SK-N-SH (cell line): Measurements from ENCODE around the gene POU2F1. TPM values are rescaled to one million over a fixed set of nuclear protein-coding genes. Genes with fewer than 3 reads are reported as not detected.

ENCODE experiments used
- CTCF ChIA-PET: fragments of 300-600, 350-600 bp; formaldehyde crosslinking; extraction: SDS; loops from one replicate; lab custom pipeline; 2021; lab: Yijun Ruan, JAX
- POLR2A ChIA-PET: fragments of 350-600 bp; sonication (Branson Sonifier 250); formaldehyde crosslinking; extraction: SDS; loops from one replicate; lab custom pipeline; 2020; ENCODE audit warnings: antibody characterized with exemption, inconsistent platforms; lab: Yijun Ruan, JAX
- DNase-seq: peaks from one replicate; pipeline ENCODE4 v3.0.0; 2012
- H2AFZ ChIP-seq: fragments of 200-600 bp; sonication (generic); 2 replicates; pipeline ENCODE4 v1.8.1; 2016; ENCODE audit warnings: antibody characterized with exemption, mild to moderate bottlenecking, low read depth
- H3F3A ChIP-seq: fragments of 200-600 bp; sonication (generic); replicated peaks from 2 replicates; pipeline ENCODE3; 2016; ENCODE audit warnings: antibody characterized with exemption, mild to moderate bottlenecking; ENCODE audit not compliant: insufficient read depth
- H3K27ac ChIP-seq, 2 experiments: fragments of 200-500 bp in 1 of 2; fragments of 200-600 bp in 1 of 2; sonication (Bioruptor generic) in 1 of 2; sonication (generic), shearing (Covaris generic) in 1 of 2; 2 replicates each; pipeline versions ENCODE4 v1.5.1 to v1.6.1; 2014 to 2016; ENCODE audit warnings: low read depth in 2 of 2, inconsistent platforms in 1 of 2, low read length in 1 of 2, mild to moderate bottlenecking in 1 of 2, mixed read lengths in 1 of 2
- H3K27me3 ChIP-seq: fragments of 200-600 bp; sonication (generic), shearing (Covaris generic); 2 replicates; pipeline ENCODE4 v1.6.1; 2016; ENCODE audit warnings: mixed run types; ENCODE audit not compliant: insufficient read depth
- H3K36me3 ChIP-seq, 2 experiments: fragments of 200-500 bp in 1 of 2; fragments of 200-600 bp in 1 of 2; sonication (Bioruptor generic) in 1 of 2; sonication (generic) in 1 of 2; replicated peaks in 1 of 2; 2 replicates each; pipeline versions ENCODE3 to v1.5.1; 2014 to 2016; ENCODE audit warnings: low read length in 1 of 2, mild to moderate bottlenecking in 1 of 2; ENCODE audit not compliant: insufficient read depth in 2 of 2, control insufficient read depth in 1 of 2
- H3K4me1 ChIP-seq, 2 experiments: fragments of 200-500 bp in 1 of 2; fragments of 200-600 bp in 1 of 2; sonication (Bioruptor generic) in 1 of 2; sonication (generic), shearing (Covaris generic) in 1 of 2; 2 replicates each; pipeline versions ENCODE4 v1.5.1 to v1.6.1; 2014 to 2016; ENCODE audit warnings: low read depth in 1 of 2, low read length in 1 of 2, mixed run types in 1 of 2; ENCODE audit not compliant: insufficient read depth in 2 of 2, control insufficient read depth in 1 of 2
- H3K4me2 ChIP-seq: fragments of 200-600 bp; sonication (generic), shearing (Covaris generic); 2 replicates; pipeline ENCODE4 v1.6.1; 2017; ENCODE audit warnings: mixed run types
- H3K4me3 ChIP-seq, 2 experiments: fragments of 200-500 bp in 1 of 2; fragments of 200-600 bp in 1 of 2; sonication (Bioruptor generic) in 1 of 2; sonication (generic), shearing (Covaris generic) in 1 of 2; 2 replicates each; pipeline versions ENCODE4 v1.5.1 to v1.8.1; 2014 to 2016; ENCODE audit warnings: low read depth in 2 of 2, inconsistent platforms in 1 of 2, low read length in 1 of 2, mild to moderate bottlenecking in 1 of 2, mixed read lengths in 1 of 2, moderate library complexity in 1 of 2
- H3K79me2 ChIP-seq: fragments of 200-600 bp; sonication (generic); 2 replicates; pipeline ENCODE4 v1.8.1; 2017; ENCODE audit warnings: mild to moderate bottlenecking; ENCODE audit not compliant: insufficient read depth
- H3K9ac ChIP-seq: fragments of 200-600 bp; sonication (generic); 2 replicates; pipeline ENCODE4 v1.6.1; 2017; ENCODE audit warnings: mixed run types
- H3K9me2 ChIP-seq: fragments of 200-600 bp; sonication (generic); 2 replicates; pipeline ENCODE4 v1.6.1; 2017; ENCODE audit warnings: mixed run types
- H3K9me3 ChIP-seq: fragments of 200-600 bp; sonication (generic); 2 replicates; pipeline ENCODE4 v1.6.1; 2017; ENCODE audit warnings: mixed run types, mild to moderate bottlenecking, moderate library complexity
- H4K20me1 ChIP-seq: fragments of 200-600 bp; sonication (generic); 2 replicates; pipeline ENCODE4 v1.6.1; 2017; ENCODE audit warnings: mild to moderate bottlenecking, mixed run types; ENCODE audit not compliant: insufficient read depth
- CHD2 ChIP-seq: fragments of 150-350 bp; IDR thresholded peaks from 2 replicates; pipeline ENCODE4 v1.6.1; 2018; ENCODE audit warnings: low read length; ENCODE audit not compliant: partially characterized antibody
- MEF2A ChIP-seq: IDR thresholded peaks from 2 replicates; pipeline ENCODE4 v1.4.0; 2012; ENCODE audit warnings: low read depth, borderline replicate concordance
- MXI1 ChIP-seq: IDR thresholded peaks from 2 replicates; pipeline ENCODE4 v1.6.1; 2012; ENCODE audit warnings: mild to moderate bottlenecking, low read depth, low read length, improper control_type of control experiment
- POLR2AphosphoS5 ChIP-seq: IDR thresholded peaks from 2 replicates; pipeline ENCODE4 v1.6.1; 2012; ENCODE audit warnings: low read depth, low read length
- RAD21 ChIP-seq: IDR thresholded peaks from 2 replicates; pipeline ENCODE4 v1.6.1; 2012; ENCODE audit warnings: mild to moderate bottlenecking, low read length
- RCOR1 ChIP-seq: fragments of 150-350 bp; IDR thresholded peaks from 2 replicates; pipeline ENCODE4 v1.6.1; 2017; ENCODE audit warnings: antibody characterized with exemption, low read length
- TCF12 ChIP-seq: IDR thresholded peaks from 2 replicates; pipeline ENCODE4 v1.4.0; 2012
- WGBS: methylation state at CpG from one replicate; pipeline ENCODE4 v1.1.6; 2017; ENCODE audit warnings: low lambda C conversion rate; 5-methylcytosine and 5-hydroxymethylcytosine counted together
- polyA plus RNA-seq, 3 experiments: library from polyadenylated mRNA; depleted of rRNA; stranded (reverse); fragments of >200 nt; gene quantifications; 2 replicates each; pipeline ENCODE4 v1.2.3, GENCODE V29; 2012
- TF ChIP-seq, protein P1 (sequence below): fragments of 150-350 bp; IDR thresholded peaks from 2 replicates; pipeline ENCODE4 v1.6.1; 2016; ENCODE audit warnings: mild to moderate bottlenecking, low read depth, low read length
- TF ChIP-seq, protein P2 (sequence below): IDR thresholded peaks from 2 replicates; pipeline ENCODE4 v1.4.0; 2012; ENCODE audit warnings: low read depth, borderline replicate concordance
- TF ChIP-seq, protein P3 (sequence below): IDR thresholded peaks from 2 replicates; pipeline ENCODE4 v1.4.0; 2012; ENCODE audit warnings: low read depth, borderline replicate concordance
- TF ChIP-seq, protein P4 (sequence below): IDR thresholded peaks from 2 replicates; pipeline ENCODE4; 2012
- TF ChIP-seq, protein P5 (sequence below): IDR thresholded peaks from 2 replicates; pipeline ENCODE4 v1.6.1; 2012; ENCODE audit warnings: mild to moderate bottlenecking, low read depth, low read length, moderate library complexity

The POU2F1 gene
- polyA plus RNA-seq, 1 of the 3 experiments (the other 2 are of a cell fraction), result 1.2 TPM

DNA sequence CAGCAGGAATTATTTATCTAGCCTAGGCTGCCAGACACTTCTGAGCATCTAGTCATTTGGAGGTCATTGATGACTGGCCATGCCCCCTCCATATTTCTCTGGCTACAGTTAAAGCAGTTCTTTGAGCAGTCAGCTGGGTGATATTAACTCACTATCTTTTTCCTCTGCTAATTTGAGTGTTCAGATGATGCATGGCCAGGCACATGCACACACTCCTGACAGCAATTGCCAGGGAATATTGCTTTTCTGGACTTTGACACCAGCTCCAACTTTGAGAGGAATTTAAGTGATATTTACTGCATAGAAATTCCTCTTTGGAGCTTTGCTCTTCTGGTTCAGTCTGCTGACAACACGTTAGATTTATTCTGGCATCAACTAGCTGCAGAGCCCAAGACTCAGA is 245.1 kb downstream of the POU2F1 start:
- ChIA-PET POLR2A (no interaction called here), CTCF (interaction anchor here (0.8 to 1.2 kb wide), 8 partner anchors 8 to 407 kb away, joined by 3 to 4 read pairs (median 3); no protein-coding TSS in a partner anchor)
- H2AFZ ChIP-seq, result no peak overlapping the region
- H3K4me2 ChIP-seq, result no peak overlapping the region
- no peaks in the 10 kb centered on the region; a peak in 1 of 4 replicates for H3K4me1 ChIP-seq
- no peaks in the 10 kb centered on the region for H3F3A ChIP-seq
- H4K20me1 ChIP-seq, result no peaks in the 10 kb centered on the region
- DNase-seq, result no peak
- 71% methylated on average over 1 of the region's 1 CpG for WGBS
- H3K9ac ChIP-seq, result no peak overlapping the region
- H3K27me3 ChIP-seq, result peaks cover 4% of the 10 kb centered on the region; the same call in 1 of the 2 replicates
- H3K4me3 ChIP-seq, result no peak overlapping the region
- no peaks in the 10 kb centered on the region for H3K9me2 ChIP-seq
- no peak overlapping the region for H3K27ac ChIP-seq
- H3K36me3 ChIP-seq, result no peaks in the 10 kb centered on the region
- H3K79me2 ChIP-seq, result no peaks in the 10 kb centered on the region
- no peak for TF ChIP-seq TCF12
- TF ChIP-seq, protein P1, sequence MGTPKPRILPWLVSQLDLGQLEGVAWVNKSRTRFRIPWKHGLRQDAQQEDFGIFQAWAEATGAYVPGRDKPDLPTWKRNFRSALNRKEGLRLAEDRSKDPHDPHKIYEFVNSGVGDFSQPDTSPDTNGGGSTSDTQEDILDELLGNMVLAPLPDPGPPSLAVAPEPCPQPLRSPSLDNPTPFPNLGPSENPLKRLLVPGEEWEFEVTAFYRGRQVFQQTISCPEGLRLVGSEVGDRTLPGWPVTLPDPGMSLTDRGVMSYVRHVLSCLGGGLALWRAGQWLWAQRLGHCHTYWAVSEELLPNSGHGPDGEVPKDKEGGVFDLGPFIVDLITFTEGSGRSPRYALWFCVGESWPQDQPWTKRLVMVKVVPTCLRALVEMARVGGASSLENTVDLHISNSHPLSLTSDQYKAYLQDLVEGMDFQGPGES, result no peak
- no peaks in the 10 kb centered on the region for H3K9me3 ChIP-seq

DNA sequence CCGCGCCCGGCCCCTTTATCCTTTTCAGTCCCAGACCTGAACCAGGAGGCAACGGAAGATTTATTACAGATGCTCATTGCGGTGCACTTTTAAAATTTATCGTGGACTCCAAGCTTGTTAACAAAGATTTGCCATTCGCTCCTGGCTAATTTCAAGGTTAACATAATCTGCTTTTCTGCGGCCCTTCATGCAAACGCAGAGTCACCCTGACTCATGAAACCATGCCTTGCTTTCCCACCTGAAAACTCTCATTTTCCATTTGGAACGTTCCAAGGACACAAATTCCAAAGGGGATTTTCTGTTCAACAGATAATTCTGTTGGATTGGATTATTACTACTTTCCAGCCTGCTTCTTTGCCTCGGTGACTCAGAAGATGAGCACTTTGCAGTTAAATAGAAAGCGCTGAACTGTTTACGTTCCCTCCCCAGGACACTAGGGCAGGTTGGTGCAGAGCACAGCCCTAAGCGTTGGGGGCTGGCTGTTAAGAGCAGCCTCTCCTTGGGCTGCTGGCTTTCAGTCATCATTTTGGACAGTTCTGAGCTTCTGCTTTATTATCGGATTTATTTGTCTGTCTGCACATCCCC is 246.5 kb downstream of the POU2F1 start:
- Histone ChIP-seq H3F3A (no peaks in the 10 kb centered on the region), H3K9ac (no peak overlapping the region), H3K4me3 (no peak overlapping the region), H3K36me3 (no peaks in the 10 kb centered on the region), H3K79me2 (no peaks in the 10 kb centered on the region), H3K27me3 (peaks cover 4% of the 10 kb centered on the region; the same call in 1 of the 2 replicates), H3K27ac (no peak overlapping the region), H2AFZ (no peak overlapping the region), H3K9me3 (no peaks in the 10 kb centered on the region), H3K4me2 (no peak overlapping the region)
- no peak for DNase-seq
- POLR2A ChIA-PET, result no interaction called here
- CTCF ChIA-PET, result no interaction called here
- TF ChIP-seq, protein P2, sequence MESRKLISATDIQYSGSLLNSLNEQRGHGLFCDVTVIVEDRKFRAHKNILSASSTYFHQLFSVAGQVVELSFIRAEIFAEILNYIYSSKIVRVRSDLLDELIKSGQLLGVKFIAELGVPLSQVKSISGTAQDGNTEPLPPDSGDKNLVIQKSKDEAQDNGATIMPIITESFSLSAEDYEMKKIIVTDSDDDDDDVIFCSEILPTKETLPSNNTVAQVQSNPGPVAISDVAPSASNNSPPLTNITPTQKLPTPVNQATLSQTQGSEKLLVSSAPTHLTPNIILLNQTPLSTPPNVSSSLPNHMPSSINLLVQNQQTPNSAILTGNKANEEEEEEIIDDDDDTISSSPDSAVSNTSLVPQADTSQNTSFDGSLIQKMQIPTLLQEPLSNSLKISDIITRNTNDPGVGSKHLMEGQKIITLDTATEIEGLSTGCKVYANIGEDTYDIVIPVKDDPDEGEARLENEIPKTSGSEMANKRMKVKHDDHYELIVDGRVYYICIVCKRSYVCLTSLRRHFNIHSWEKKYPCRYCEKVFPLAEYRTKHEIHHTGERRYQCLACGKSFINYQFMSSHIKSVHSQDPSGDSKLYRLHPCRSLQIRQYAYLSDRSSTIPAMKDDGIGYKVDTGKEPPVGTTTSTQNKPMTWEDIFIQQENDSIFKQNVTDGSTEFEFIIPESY, result no peak
- TF ChIP-seq, all 33 proteins: peak for 0
- 78% methylated on average over 15 of the region's 15 CpGs for WGBS
- Histone ChIP-seq H4K20me1 (no peaks in the 10 kb centered on the region), H3K9me2 (no peaks in the 10 kb centered on the region), H3K4me1 (no peaks in the 10 kb centered on the region; a peak in 1 of 4 replicates)

DNA sequence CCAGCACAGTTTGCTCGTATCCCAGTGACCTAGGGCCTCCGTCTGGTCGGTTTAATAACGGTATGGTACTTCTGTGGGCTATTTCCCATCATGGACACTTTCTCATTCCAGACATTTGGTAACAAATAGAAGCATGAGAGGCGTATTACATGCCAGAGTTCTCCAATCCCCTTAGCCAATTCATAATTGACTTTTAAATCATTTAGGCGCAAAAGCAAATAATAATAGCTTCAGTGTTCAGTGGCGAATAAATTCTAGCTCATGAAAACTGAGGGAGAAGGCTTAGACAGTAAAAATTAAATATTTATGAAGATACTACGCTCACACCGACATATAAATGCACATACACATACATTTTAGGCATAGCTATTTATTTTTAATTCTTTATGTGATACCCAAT is 247.1 kb downstream of the POU2F1 start:
- Histone ChIP-seq H3K27ac (no peak overlapping the region), H3K4me1 (no peaks in the 10 kb centered on the region; a peak in 1 of 4 replicates), H3K79me2 (no peaks in the 10 kb centered on the region), H3K9ac (no peak overlapping the region), H3K9me2 (no peaks in the 10 kb centered on the region), H2AFZ (no peak overlapping the region), H3K27me3 (peaks cover 4% of the 10 kb centered on the region; the same call in 1 of the 2 replicates), H3F3A (no peaks in the 10 kb centered on the region), H3K36me3 (no peaks in the 10 kb centered on the region), H3K4me2 (no peak overlapping the region), H4K20me1 (no peaks in the 10 kb centered on the region), H3K9me3 (no peaks in the 10 kb centered on the region), H3K4me3 (no peak overlapping the region)
- TF ChIP-seq, protein P3, sequence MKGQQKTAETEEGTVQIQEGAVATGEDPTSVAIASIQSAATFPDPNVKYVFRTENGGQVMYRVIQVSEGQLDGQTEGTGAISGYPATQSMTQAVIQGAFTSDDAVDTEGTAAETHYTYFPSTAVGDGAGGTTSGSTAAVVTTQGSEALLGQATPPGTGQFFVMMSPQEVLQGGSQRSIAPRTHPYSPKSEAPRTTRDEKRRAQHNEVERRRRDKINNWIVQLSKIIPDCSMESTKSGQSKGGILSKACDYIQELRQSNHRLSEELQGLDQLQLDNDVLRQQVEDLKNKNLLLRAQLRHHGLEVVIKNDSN, result no peak
- no peak for TF ChIP-seq RAD21
- TF ChIP-seq RCOR1, result no peak
- no peak for TF ChIP-seq TCF12
- TF ChIP-seq, protein P4, sequence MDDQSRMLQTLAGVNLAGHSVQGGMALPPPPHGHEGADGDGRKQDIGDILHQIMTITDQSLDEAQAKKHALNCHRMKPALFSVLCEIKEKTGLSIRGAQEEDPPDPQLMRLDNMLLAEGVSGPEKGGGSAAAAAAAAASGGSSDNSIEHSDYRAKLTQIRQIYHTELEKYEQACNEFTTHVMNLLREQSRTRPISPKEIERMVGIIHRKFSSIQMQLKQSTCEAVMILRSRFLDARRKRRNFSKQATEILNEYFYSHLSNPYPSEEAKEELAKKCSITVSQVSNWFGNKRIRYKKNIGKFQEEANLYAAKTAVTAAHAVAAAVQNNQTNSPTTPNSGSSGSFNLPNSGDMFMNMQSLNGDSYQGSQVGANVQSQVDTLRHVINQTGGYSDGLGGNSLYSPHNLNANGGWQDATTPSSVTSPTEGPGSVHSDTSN, result no peak
- no peak for TF ChIP-seq CHD2
- no peak for TF ChIP-seq POLR2AphosphoS5
- TF ChIP-seq, protein P5, sequence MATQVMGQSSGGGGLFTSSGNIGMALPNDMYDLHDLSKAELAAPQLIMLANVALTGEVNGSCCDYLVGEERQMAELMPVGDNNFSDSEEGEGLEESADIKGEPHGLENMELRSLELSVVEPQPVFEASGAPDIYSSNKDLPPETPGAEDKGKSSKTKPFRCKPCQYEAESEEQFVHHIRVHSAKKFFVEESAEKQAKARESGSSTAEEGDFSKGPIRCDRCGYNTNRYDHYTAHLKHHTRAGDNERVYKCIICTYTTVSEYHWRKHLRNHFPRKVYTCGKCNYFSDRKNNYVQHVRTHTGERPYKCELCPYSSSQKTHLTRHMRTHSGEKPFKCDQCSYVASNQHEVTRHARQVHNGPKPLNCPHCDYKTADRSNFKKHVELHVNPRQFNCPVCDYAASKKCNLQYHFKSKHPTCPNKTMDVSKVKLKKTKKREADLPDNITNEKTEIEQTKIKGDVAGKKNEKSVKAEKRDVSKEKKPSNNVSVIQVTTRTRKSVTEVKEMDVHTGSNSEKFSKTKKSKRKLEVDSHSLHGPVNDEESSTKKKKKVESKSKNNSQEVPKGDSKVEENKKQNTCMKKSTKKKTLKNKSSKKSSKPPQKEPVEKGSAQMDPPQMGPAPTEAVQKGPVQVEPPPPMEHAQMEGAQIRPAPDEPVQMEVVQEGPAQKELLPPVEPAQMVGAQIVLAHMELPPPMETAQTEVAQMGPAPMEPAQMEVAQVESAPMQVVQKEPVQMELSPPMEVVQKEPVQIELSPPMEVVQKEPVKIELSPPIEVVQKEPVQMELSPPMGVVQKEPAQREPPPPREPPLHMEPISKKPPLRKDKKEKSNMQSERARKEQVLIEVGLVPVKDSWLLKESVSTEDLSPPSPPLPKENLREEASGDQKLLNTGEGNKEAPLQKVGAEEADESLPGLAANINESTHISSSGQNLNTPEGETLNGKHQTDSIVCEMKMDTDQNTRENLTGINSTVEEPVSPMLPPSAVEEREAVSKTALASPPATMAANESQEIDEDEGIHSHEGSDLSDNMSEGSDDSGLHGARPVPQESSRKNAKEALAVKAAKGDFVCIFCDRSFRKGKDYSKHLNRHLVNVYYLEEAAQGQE, result no peak
- no peak for TF ChIP-seq MEF2A
- no peak for TF ChIP-seq MXI1
- no peak for DNase-seq
- ChIA-PET CTCF (interaction anchor here (1.2 to 1.6 kb wide), 2 partner anchors 73 to 557 kb away, joined by 4 to 6 read pairs; no protein-coding TSS in a partner anchor), POLR2A (no interaction called here)
- 65% methylated on average over 9 of the region's 9 CpGs for WGBS
